OCI-LY3 (cell line): ENCODE data around the gene CC2D1A.

Experiments used
- CTCF ChIP-seq: fragments of 200-600, 300-600 bp; sonication (generic); IDR thresholded peaks from 2 replicates; pipeline ENCODE4 v1.5.1; 2014; ENCODE audit warnings: antibody characterized with exemption, low read length, low read depth
- EZH2phosphoT487 ChIP-seq: fragments of 200-600 bp; shearing (Covaris generic); IDR thresholded peaks from 2 replicates; pipeline ENCODE4 v1.6.1; 2018; ENCODE audit warnings: antibody characterized with exemption, mixed run types, low read depth

GRCh38 chr19:13856497-13856896 lies 49.5 kb upstream of the CC2D1A start:
- TF ChIP-seq EZH2phosphoT487, result no peak
- no peak for TF ChIP-seq CTCF
